ENCODE data around the gene UACA. TPM values are rescaled to one million over a fixed set of nuclear protein-coding genes. Genes with fewer than 3 reads are reported as not detected.

Gene UACA
- total RNA-seq, 2 donors from 2014 or later: 16.3 to 35.2 TPM

DNA sequence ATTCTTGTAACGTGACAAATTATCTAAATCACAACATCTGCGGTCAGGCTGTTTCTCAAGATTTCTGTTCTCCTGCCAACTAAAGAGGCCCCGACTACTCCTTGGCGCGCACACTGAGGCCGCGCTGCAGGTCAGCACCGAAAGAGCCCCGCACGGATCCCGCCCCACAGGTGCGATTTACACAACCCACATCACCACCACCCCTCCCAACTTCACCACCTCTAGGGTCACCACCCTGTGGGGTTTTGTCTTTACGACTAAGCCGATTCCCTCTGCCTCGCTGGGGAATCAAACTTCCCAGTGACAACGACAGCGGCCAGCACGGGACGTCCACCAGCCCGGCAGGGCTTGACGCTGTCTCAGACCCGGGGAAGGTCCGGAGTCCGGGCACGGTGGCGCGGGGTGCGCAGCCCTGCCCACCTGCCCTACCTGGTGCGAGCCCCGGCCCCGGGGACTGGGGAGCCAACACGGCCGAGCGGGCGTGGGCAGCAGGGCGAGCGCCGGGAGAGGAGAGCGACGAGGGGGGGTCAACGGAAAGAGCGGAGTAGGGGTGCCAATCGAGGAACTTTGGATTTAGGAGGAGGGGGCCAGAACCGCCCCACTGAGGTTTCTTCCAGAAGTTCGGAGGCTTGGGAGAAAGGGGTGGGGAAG is 764 bp downstream of the UACA start:
- no peaks in the 10 kb centered on the region for H3K36me3 ChIP-seq
- H3K27ac ChIP-seq: peak overlapping the region; percentile 94 to 96
- no peaks in the 10 kb centered on the region for H3K27me3 ChIP-seq (replicated peaks; ENCODE audit: insufficient read depth)
- TF ChIP-seq, protein P1, sequence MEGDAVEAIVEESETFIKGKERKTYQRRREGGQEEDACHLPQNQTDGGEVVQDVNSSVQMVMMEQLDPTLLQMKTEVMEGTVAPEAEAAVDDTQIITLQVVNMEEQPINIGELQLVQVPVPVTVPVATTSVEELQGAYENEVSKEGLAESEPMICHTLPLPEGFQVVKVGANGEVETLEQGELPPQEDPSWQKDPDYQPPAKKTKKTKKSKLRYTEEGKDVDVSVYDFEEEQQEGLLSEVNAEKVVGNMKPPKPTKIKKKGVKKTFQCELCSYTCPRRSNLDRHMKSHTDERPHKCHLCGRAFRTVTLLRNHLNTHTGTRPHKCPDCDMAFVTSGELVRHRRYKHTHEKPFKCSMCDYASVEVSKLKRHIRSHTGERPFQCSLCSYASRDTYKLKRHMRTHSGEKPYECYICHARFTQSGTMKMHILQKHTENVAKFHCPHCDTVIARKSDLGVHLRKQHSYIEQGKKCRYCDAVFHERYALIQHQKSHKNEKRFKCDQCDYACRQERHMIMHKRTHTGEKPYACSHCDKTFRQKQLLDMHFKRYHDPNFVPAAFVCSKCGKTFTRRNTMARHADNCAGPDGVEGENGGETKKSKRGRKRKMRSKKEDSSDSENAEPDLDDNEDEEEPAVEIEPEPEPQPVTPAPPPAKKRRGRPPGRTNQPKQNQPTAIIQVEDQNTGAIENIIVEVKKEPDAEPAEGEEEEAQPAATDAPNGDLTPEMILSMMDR (IDR thresholded peaks at IDR 0.05): no peak
- peak; percentile 23 for TF ChIP-seq POLR2A (IDR thresholded peaks at IDR 0.05)
- DNase-seq (ENCODE audit: low spot score): peak; percentile 34
- peak overlapping the region; percentile 89 to 96 for H3K4me3 ChIP-seq
- intact Hi-C loops (cut with DNase I): no loop called here
- under 1% methylated on average over 45 of the region's 45 CpGs for WGBS
- no peaks in the 10 kb centered on the region for H3K4me1 ChIP-seq (replicated peaks)
- H3K9me3 ChIP-seq: no peaks in the 10 kb centered on the region

GRCh38 chr15:70761931-70762468 is 1.4 kb downstream of the UACA start:
- WGBS: 13% methylated on average over 7 of the region's 7 CpGs
- no peak for DNase-seq (ENCODE audit: low spot score)

DNA sequence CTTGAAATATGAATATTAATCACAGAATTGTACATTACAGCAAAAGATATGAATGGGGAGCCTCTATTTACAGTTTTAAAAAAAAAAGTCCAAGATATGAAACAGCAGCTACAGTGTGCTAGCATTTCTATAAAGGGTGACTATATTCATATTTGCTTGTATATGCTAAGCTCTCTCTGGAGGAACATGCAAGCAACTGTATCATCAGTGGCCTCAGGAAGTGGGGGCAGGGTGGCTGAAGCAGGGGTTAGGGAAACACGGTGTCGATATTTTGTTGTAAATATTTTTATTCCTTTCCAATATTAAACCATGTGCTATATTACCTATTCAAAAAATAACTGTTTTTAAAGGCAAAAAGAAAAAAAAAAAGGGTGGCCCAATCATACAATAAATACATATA is 2.3 kb downstream of the UACA start:
- Histone ChIP-seq H3K36me3 (no peaks in the 10 kb centered on the region), H3K9me3 (no peaks in the 10 kb centered on the region), H3K27me3 (replicated peaks; ENCODE audit: insufficient read depth) (no peaks in the 10 kb centered on the region), H3K4me3 (no peak overlapping the region), H3K27ac (no peak overlapping the region), H3K4me1 (replicated peaks) (no peaks in the 10 kb centered on the region)
- WGBS: 75% methylated on average over 2 of the region's 2 CpGs
- DNase-seq (ENCODE audit: low spot score): no peak
- intact Hi-C loops (cut with DNase I): no loop called here
- no peak for TF ChIP-seq POLR2AphosphoS5 (IDR thresholded peaks at IDR 0.05)
- TF ChIP-seq POLR2A (IDR thresholded peaks at IDR 0.05): no peak

More at GRCh38 chr15:70761931-70762468, 1.4 kb downstream of the UACA start:
- Histone ChIP-seq H3K9me3 (no peaks in the 10 kb centered on the region), H3K4me1 (replicated peaks) (no peaks in the 10 kb centered on the region), H3K27me3 (replicated peaks; ENCODE audit: insufficient read depth) (no peaks in the 10 kb centered on the region), H3K4me3 (peak overlapping the region; percentile 89 to 96), H3K36me3 (no peaks in the 10 kb centered on the region), H3K27ac (peak overlapping the region; percentile 94 to 96)
- TF ChIP-seq, protein P1 (IDR thresholded peaks at IDR 0.05): no peak
- TF ChIP-seq POLR2AphosphoS5 (IDR thresholded peaks at IDR 0.05) (no peak), POLR2A (IDR thresholded peaks at IDR 0.05) (no peak)
- intact Hi-C loops (cut with DNase I): no loop called here

DNA sequence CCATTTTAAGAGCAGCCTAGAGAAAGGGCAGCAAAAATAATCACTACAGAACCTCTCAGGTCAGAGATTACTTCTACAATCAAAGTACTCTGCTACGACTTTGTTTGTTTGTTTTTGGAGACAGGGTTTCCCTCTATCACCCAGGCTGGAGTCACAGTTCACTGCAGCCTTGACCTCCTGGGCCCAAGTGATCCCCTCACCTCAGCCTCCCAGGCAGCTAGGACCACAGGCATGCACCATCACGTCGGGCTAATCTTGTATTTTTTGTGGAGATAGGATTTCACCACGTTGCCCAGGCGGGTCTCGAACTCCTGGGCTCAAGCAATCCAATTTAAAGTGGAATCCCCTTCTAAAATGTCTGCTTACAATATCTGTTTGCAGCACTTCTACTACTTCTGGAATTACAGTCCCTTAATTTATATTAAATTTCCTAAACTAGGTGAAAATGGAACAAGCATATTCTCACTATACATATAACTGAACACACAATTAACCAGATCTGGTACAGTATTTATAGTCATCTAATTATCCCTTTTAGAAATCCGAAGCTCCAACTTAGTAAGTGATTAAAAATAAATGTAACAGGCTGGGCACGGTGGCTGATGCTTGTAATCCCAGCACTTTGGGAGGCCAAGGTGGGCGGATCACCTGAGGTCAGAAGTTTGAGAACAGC is 4.4 kb downstream of the UACA start:
- no peak for DNase-seq (ENCODE audit: low spot score)
- Histone ChIP-seq H3K4me1 (replicated peaks) (no peaks in the 10 kb centered on the region), H3K4me3 (no peak overlapping the region), H3K27ac (no peak overlapping the region), H3K27me3 (replicated peaks; ENCODE audit: insufficient read depth) (no peaks in the 10 kb centered on the region), H3K9me3 (no peaks in the 10 kb centered on the region), H3K36me3 (no peaks in the 10 kb centered on the region)
- WGBS: 68% methylated on average over 9 of the region's 9 CpGs
- TF ChIP-seq, protein P1 (IDR thresholded peaks at IDR 0.05): no peak
- no peak for TF ChIP-seq POLR2A (IDR thresholded peaks at IDR 0.05)
- no peak for TF ChIP-seq POLR2AphosphoS5 (IDR thresholded peaks at IDR 0.05)
- intact Hi-C loops (cut with DNase I): no loop called here

DNA sequence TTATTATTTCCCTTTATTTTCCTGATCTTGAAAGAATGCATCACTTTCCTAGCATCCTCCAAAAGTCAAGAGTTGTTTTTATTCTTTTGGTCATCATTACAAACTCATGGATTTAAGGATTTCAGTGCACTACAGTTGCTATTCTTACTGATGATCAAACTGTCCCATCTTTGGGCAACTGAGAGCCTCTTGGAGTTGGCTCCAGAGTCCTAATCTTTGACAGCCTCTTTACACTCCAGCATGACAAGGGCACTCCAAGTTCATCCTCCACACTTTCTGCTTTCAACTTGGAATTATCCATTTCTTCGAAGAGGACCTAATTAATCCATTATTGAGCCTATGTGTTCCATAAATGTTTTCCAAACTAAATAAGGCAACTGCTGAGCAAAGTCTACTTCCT is 5.7 kb downstream of the UACA start:
- Histone ChIP-seq H3K4me3 (no peak overlapping the region), H3K27ac (no peak overlapping the region), H3K36me3 (no peaks in the 10 kb centered on the region), H3K27me3 (replicated peaks; ENCODE audit: insufficient read depth) (no peaks in the 10 kb centered on the region), H3K9me3 (no peaks in the 10 kb centered on the region), H3K4me1 (replicated peaks) (no peaks in the 10 kb centered on the region)
- no peak for TF ChIP-seq POLR2A (IDR thresholded peaks at IDR 0.05)
- TF ChIP-seq, protein P1 (IDR thresholded peaks at IDR 0.05): no peak
- TF ChIP-seq POLR2AphosphoS5 (IDR thresholded peaks at IDR 0.05): no peak
- 89% methylated on average over 1 of the region's 1 CpG for WGBS
- intact Hi-C loops (cut with DNase I): no loop called here
- no peak for DNase-seq (ENCODE audit: low spot score)
